HepG2 (cell line): ENCODE data around the gene GRAP. TPM values are rescaled to one million over a fixed set of nuclear protein-coding genes. Genes with fewer than 3 reads are reported as not detected.

Experiments
- ATM ChIP-seq: fragments of 450-650 bp; IDR thresholded peaks from 2 replicates; pipeline ENCODE4 v1.7.1; 2017; ENCODE audit warnings: mild to moderate bottlenecking, borderline replicate concordance
- BRCA1 ChIP-seq: sonication (generic); formaldehyde crosslinking; IDR thresholded peaks from 2 replicates; pipeline ENCODE4 v1.4.0; 2020; ENCODE audit warnings: missing genetic modification reagents
- DMAP1 ChIP-seq: IDR thresholded peaks from 2 replicates; pipeline ENCODE4 v1.6.1; 2016
- E2F1 ChIP-seq: sonication (generic); formaldehyde crosslinking; IDR thresholded peaks from 2 replicates; pipeline ENCODE4 v1.5.0; 2020; ENCODE audit warnings: missing genetic modification reagents
- ELK4 ChIP-seq: sonication (generic); formaldehyde crosslinking; IDR thresholded peaks from 2 replicates; pipeline ENCODE4 v1.9.0; 2021; ENCODE audit warnings: missing genetic modification reagents, borderline replicate concordance
- IKZF1 ChIP-seq: fragments of 450-650 bp; IDR thresholded peaks from 2 replicates; pipeline ENCODE4 v1.7.1; 2016
- ISL2 ChIP-seq: sonication (generic); formaldehyde crosslinking; IDR thresholded peaks from 2 replicates; pipeline ENCODE4 v1.5.0; 2020; ENCODE audit warnings: missing genetic modification reagents
- MTA1 ChIP-seq: sonication (generic); formaldehyde crosslinking; IDR thresholded peaks from 2 replicates; pipeline ENCODE4 v1.4.0; 2020; ENCODE audit warnings: missing genetic modification reagents, mild to moderate bottlenecking, borderline replicate concordance
- NKX3-1 ChIP-seq: sonication (generic); formaldehyde crosslinking; IDR thresholded peaks from 2 replicates; pipeline ENCODE4 v1.5.0; 2020; ENCODE audit warnings: missing genetic modification reagents
- NR2F1 ChIP-seq, 2 experiments: fragments of 450-650 bp in 1 of 2; formaldehyde crosslinking in 1 of 2; IDR thresholded peaks; 2 replicates each; pipeline versions ENCODE4 v1.5.0 to v1.6.1; 2016 to 2020; ENCODE audit warnings: mild to moderate bottlenecking in 1 of 2, missing compliant biosample characterization in 1 of 2, missing genetic modification reagents in 1 of 2, moderate library complexity in 1 of 2
- RBM39 ChIP-seq: fragments of 200-400 bp; formaldehyde crosslinking; IDR thresholded peaks from one replicate; pipeline ENCODE4 v1.6.1; 2018; ENCODE audit warnings: antibody characterized with exemption, mild to moderate bottlenecking, low read depth, low read length; ENCODE audit not compliant: poor library complexity, severe bottlenecking
- RXRB ChIP-seq: IDR thresholded peaks from 2 replicates; pipeline ENCODE4 v1.6.1; 2016; ENCODE audit warnings: borderline replicate concordance, missing genetic modification reagents, missing compliant biosample characterization
- ZBTB8A ChIP-seq: sonication (generic); formaldehyde crosslinking; IDR thresholded peaks from 2 replicates; pipeline ENCODE4 v1.4.0; 2020; ENCODE audit warnings: mild to moderate bottlenecking, low read depth, missing genetic modification reagents, borderline replicate concordance
- ZNF530 ChIP-seq: sonication (generic); formaldehyde crosslinking; IDR thresholded peaks from 2 replicates; pipeline ENCODE4 v1.5.0; 2020; ENCODE audit warnings: low read depth, mild to moderate bottlenecking, missing genetic modification reagents
- ZNF549 ChIP-seq: sonication (generic); formaldehyde crosslinking; IDR thresholded peaks from 2 replicates; pipeline ENCODE4 v1.5.0; 2020; ENCODE audit warnings: missing genetic modification reagents
- ZNF619 ChIP-seq: sonication (generic); formaldehyde crosslinking; IDR thresholded peaks from 2 replicates; pipeline ENCODE4 v1.4.0; 2020; ENCODE audit warnings: mild to moderate bottlenecking, missing genetic modification reagents
- ZNF710 ChIP-seq: sonication (generic); formaldehyde crosslinking; IDR thresholded peaks from 2 replicates; pipeline ENCODE4 v1.5.0; 2020; ENCODE audit warnings: mild to moderate bottlenecking, missing genetic modification reagents, borderline replicate concordance
- ZNF770 ChIP-seq: sonication (generic); formaldehyde crosslinking; IDR thresholded peaks from 2 replicates; pipeline ENCODE4 v1.5.0; 2020; ENCODE audit warnings: mild to moderate bottlenecking, missing genetic modification reagents
- polyA plus RNA-seq, 8 experiments: library from polyadenylated mRNA; depleted of rRNA in 3 of 8; stranded (reverse) in 7 of 8; unstranded in 1 of 8; fragments of >200 nt; fragmentation: Illumina TruSeq in 4 of 8; extraction: Trizol in 4 of 8; gene quantifications; 2 replicates each; pipeline versions ENCODE4 v1.2.1 to v1.2.3, GENCODE V29; 2011 to 2016; ENCODE audit warnings: low read depth in 4 of 8, missing spikeins in 1 of 8, mixed read lengths in 1 of 8; ENCODE audit not compliant: insufficient read depth in 1 of 8
- total RNA-seq, 5 experiments: library from RNA; depleted of rRNA; stranded (reverse); fragments of >200 nt; fragmentation: Illumina TruSeq; extraction: Trizol; gene quantifications; 2 replicates each; pipeline ENCODE4 v1.2.3, GENCODE V29; 2016; ENCODE audit warnings: low read depth in 1 of 5
- TF ChIP-seq, protein P1 (sequence below): sonication (generic); formaldehyde crosslinking; IDR thresholded peaks from 2 replicates; pipeline ENCODE4 v1.8.1; 2023; ENCODE audit warnings: mild to moderate bottlenecking, missing genetic modification reagents
- TF ChIP-seq, protein P2 (sequence below): sonication (generic); formaldehyde crosslinking; IDR thresholded peaks from 2 replicates; pipeline ENCODE4 v1.8.1; 2023; ENCODE audit warnings: missing genetic modification reagents, mild to moderate bottlenecking, borderline replicate concordance

The GRAP gene
- total and polyA plus RNA-seq, 2 of the 13 experiments (the other 11 are each of a cell fraction or from before 2014, with no cell fraction given) = 0.77 to 1.7 TPM

DNA sequence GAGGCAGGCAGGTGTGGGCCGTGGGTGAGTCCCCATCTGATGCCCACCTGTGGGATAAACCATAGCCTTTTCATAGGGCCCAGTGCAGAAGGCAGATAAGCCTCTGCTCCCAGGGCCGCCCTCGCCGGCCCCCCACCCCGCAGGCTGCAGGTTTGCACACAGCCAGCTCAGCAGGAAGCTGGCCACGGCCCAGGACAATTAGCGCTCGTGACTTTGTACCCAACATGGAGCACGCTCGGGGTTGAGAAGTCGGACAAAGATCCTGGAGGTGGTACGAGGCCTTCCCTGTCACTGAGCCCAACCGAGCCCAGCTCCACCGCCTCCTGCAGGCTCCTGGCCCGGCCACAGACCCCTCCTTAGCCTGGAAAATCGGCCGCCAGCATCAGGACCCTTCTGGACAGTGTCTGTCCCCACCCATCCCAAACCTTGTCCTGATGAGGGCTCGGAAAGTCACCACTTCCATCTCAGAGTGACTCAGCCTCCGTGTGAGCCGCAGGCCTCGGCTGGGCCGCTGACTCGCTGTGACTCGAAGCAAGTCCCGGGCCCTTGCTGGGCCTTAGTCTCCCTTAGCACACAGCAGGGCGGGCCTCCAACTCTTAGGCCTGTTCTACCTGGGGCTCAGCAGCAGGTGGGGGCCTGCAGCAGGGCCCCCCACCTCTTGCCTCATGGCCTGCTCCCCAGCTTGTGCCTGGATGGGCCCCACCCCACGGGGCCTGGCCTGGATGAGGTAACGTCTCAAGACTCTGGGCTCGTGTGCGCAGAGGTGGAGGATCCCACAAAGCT is 64.9 kb downstream of the GRAP start (continued):
- TF ChIP-seq ELK4 (CRISPR knock-in tag) = no peak
- TF ChIP-seq BRCA1 (CRISPR knock-in tag) = no peak
- peak; percentile 67; the same call in 1 of the 2 replicates for TF ChIP-seq RXRB (CRISPR knock-in tag)
- TF ChIP-seq IKZF1 = no peak
- no peak for TF ChIP-seq NKX3-1 (CRISPR knock-in tag)
- no peak for TF ChIP-seq ZNF710
- no peak for TF ChIP-seq ZNF530 (CRISPR knock-in tag)
- TF ChIP-seq ZNF619 (CRISPR knock-in tag) = no peak
- TF ChIP-seq MTA1 (CRISPR knock-in tag) = peak; percentile 87
- peak; percentile 59; the same call in 1 of the 2 replicates for TF ChIP-seq DMAP1 (CRISPR knock-in tag)
- TF ChIP-seq E2F1 (CRISPR knock-in tag) = no peak
- TF ChIP-seq ZBTB8A (CRISPR knock-in tag) = no peak
- TF ChIP-seq, protein P1, sequence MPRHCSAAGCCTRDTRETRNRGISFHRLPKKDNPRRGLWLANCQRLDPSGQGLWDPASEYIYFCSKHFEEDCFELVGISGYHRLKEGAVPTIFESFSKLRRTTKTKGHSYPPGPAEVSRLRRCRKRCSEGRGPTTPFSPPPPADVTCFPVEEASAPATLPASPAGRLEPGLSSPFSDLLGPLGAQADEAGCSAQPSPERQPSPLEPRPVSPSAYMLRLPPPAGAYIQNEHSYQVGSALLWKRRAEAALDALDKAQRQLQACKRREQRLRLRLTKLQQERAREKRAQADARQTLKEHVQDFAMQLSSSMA (CRISPR knock-in tag) = no peak
- no peak for TF ChIP-seq NR2F1 (CRISPR knock-in tag; IDR thresholded peaks at IDR 0.05)
- TF ChIP-seq, protein P2, sequence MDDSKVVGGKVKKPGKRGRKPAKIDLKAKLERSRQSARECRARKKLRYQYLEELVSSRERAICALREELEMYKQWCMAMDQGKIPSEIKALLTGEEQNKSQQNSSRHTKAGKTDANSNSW (CRISPR knock-in tag) = no peak
- TF ChIP-seq ZNF770 = peak; percentile 48; the same call in 1 of the 2 replicates
- peak; percentile 76 for TF ChIP-seq ISL2 (CRISPR knock-in tag)
- no peak for TF ChIP-seq ATM
- TF ChIP-seq RBM39 = no peak
- no peak for TF ChIP-seq ZNF549 (CRISPR knock-in tag)
